PC-3 (cell line): Measurements from ENCODE around the gene ACAD10. TPM values are rescaled to one million over a fixed set of nuclear protein-coding genes. Genes with fewer than 3 reads are reported as not detected.

Source experiments
- ATAC-seq: fragments of 200-7000 bp; cut with Tn5 transposase; 2 replicates; pipeline ENCODE4 v1.9.1; 2020; ENCODE audit warnings: mild to moderate bottlenecking, moderate library complexity
- BruUV-seq: library from RNA; stranded (reverse); fragments of 400-500 nt; replicated peaks from 2 replicates; lab custom pipeline; 2021; lab: Mats Ljungman, UMichigan
- CTCF ChIA-PET: fragments of 300-600 bp; sonication (Branson Sonifier 250); formaldehyde crosslinking; loops from one replicate; lab custom pipeline; 2022; ENCODE audit warnings: antibody characterized with exemption; lab: Charles Lee
- POLR2A ChIA-PET: fragments of 300-600 bp; sonication (Branson Sonifier 250); formaldehyde crosslinking; loops from one replicate; lab custom pipeline; 2022; ENCODE audit warnings: antibody characterized with exemption; ENCODE audit not compliant: unreplicated experiment; lab: Charles Lee
- DNase-seq: peaks from one replicate; pipeline ENCODE4 v3.0.0-alpha.2; 2015
- H2AFZ ChIP-seq: fragments of 300-600 bp; sonication (generic); 2 replicates; pipeline ENCODE4 v1.6.0; 2016; ENCODE audit warnings: antibody characterized with exemption, low read length
- H3F3A ChIP-seq: fragments of 300-600 bp; sonication (generic); one replicate; pipeline ENCODE4 v1.6.0; 2017; ENCODE audit warnings: antibody characterized with exemption, low read length, control low read depth, mild to moderate bottlenecking; ENCODE audit not compliant: unreplicated experiment
- H3K27ac ChIP-seq: fragments of 300-600 bp; sonication (generic); 2 replicates; pipeline ENCODE4 v1.5.1; 2016; ENCODE audit warnings: mild to moderate bottlenecking, low read length
- H3K27me3 ChIP-seq: fragments of 300-600 bp; sonication (generic); 2 replicates; pipeline ENCODE4 v1.6.1; 2016; ENCODE audit warnings: low read length, mixed read lengths
- H3K36me3 ChIP-seq: fragments of 300-600 bp; sonication (generic); 2 replicates; pipeline ENCODE4 v1.6.1; 2016; ENCODE audit warnings: low read depth, mixed run types, low read length, mixed read lengths
- H3K4me1 ChIP-seq: fragments of 300-600 bp; sonication (generic); 2 replicates; pipeline ENCODE4 v1.5.1; 2016; ENCODE audit warnings: low read length; ENCODE audit not compliant: insufficient read depth
- H3K4me2 ChIP-seq: fragments of 300-600 bp; sonication (generic); 2 replicates; pipeline ENCODE4 v1.6.0; 2016; ENCODE audit warnings: low read length
- H3K4me3 ChIP-seq: fragments of 300-600 bp; sonication (generic); 2 replicates; pipeline ENCODE4 v1.5.1; 2016; ENCODE audit warnings: mild to moderate bottlenecking, low read length, mixed read lengths
- H3K79me2 ChIP-seq: fragments of 300-600 bp; sonication (generic); 2 replicates; pipeline ENCODE4 v1.6.1; 2017; ENCODE audit warnings: low read length, mixed read lengths
- H3K9ac ChIP-seq: fragments of 300-600 bp; sonication (generic); 2 replicates; pipeline ENCODE4 v1.6.0; 2016; ENCODE audit warnings: mild to moderate bottlenecking, low read length
- H3K9me2 ChIP-seq: fragments of 300-600 bp; sonication (generic); replicated peaks from 2 replicates; pipeline ENCODE4 v1.6.1; 2016; ENCODE audit warnings: mixed run types, low read length, mixed read lengths
- H3K9me3 ChIP-seq: fragments of 300-600 bp; sonication (generic); 2 replicates; pipeline ENCODE4 v1.6.1; 2016; ENCODE audit warnings: low read length, mixed read lengths
- H4K20me1 ChIP-seq: fragments of 300-600 bp; sonication (generic); 2 replicates; pipeline ENCODE4 v1.6.1; 2016; ENCODE audit warnings: low read length, mixed read lengths
- CTCF ChIP-seq: fragments of 300-600 bp; sonication (generic); conservative IDR thresholded peaks from 2 replicates; pipeline ENCODE4 v1.5.1; 2017; ENCODE audit warnings: antibody characterized with exemption, low read depth, mild to moderate bottlenecking, low read length
- EZH2 ChIP-seq: fragments of 300-600 bp; sonication (generic); IDR thresholded peaks from one replicate; pipeline ENCODE4 v1.6.1; 2017; ENCODE audit warnings: antibody characterized with exemption, mild to moderate bottlenecking, low read length; ENCODE audit not compliant: unreplicated experiment
- EZH2phosphoT487 ChIP-seq: fragments of 300-600 bp; sonication (generic); IDR thresholded peaks from 2 replicates; pipeline ENCODE4 v1.6.1; 2018; ENCODE audit warnings: mild to moderate bottlenecking, antibody characterized with exemption, low read length, borderline replicate concordance
- intact Hi-C: fragments of 100-400 bp; cut with micrococcal nuclease; formaldehyde crosslinking; loops from 2 replicates; pipeline ENCODE4 v1.9.0; 2023
- total RNA-seq: library from RNA; depleted of rRNA; stranded (reverse); fragments of >200 nt; gene quantifications from 2 replicates; pipeline ENCODE4 v1.2.3, GENCODE V29; 2014

The ACAD10 gene
- total RNA-seq, 1 experiment from 2014 or later, result 27.4 TPM

GRCh38 chr12:111757361-111758119 lies 71.7 kb downstream of the ACAD10 start:
- BruUV-seq, result no TSS peak
- H3K4me1 ChIP-seq, result no peaks in the 10 kb centered on the region
- no peaks in the 10 kb centered on the region for H4K20me1 ChIP-seq
- H3K79me2 ChIP-seq, result no peaks in the 10 kb centered on the region
- no peaks in the 10 kb centered on the region for H3F3A ChIP-seq
- H3K27ac ChIP-seq, result no peak overlapping the region
- DNase-seq, result no peak
- H3K9ac ChIP-seq, result no peak overlapping the region
- POLR2A ChIA-PET, result no interaction called here
- H3K4me2 ChIP-seq, result no peak overlapping the region
- no peaks in the 10 kb centered on the region for H3K9me2 ChIP-seq
- H3K9me3 ChIP-seq, result no peaks in the 10 kb centered on the region
- intact Hi-C loops, result no loop called here
- H3K36me3 ChIP-seq, result 0 out of 2 replicates have a peak, but pooled peaks cover 3% of the 10 kb centered on the region
- CTCF ChIA-PET, result no interaction called here
- H3K4me3 ChIP-seq, result no peak overlapping the region
- ATAC-seq, result no peak
- H2AFZ ChIP-seq, result no peak overlapping the region
- no peak for TF ChIP-seq EZH2
- TF ChIP-seq CTCF, result no peak
- TF ChIP-seq EZH2phosphoT487, result no peak
- no peaks in the 10 kb centered on the region for H3K27me3 ChIP-seq

GRCh38 chr12:111758120-111758561 lies 72.3 kb downstream of the ACAD10 start:
- H3K79me2 ChIP-seq, result no peaks in the 10 kb centered on the region
- no peak for DNase-seq
- H4K20me1 ChIP-seq, result no peaks in the 10 kb centered on the region
- no peaks in the 10 kb centered on the region for H3F3A ChIP-seq
- H2AFZ ChIP-seq, result no peak overlapping the region
- ChIA-PET CTCF (no interaction called here), POLR2A (no interaction called here)
- H3K4me2 ChIP-seq, result no peak overlapping the region
- no peaks in the 10 kb centered on the region for H3K9me3 ChIP-seq
- no peaks in the 10 kb centered on the region for H3K27me3 ChIP-seq
- intact Hi-C loops, result no loop called here
- no peak for TF ChIP-seq EZH2phosphoT487
- no peak for TF ChIP-seq EZH2
- no peak for TF ChIP-seq CTCF
- ATAC-seq, result no peak
- H3K4me1 ChIP-seq, result no peaks in the 10 kb centered on the region
- H3K36me3 ChIP-seq, result 0 out of 2 replicates have a peak, but pooled peaks cover 3% of the 10 kb centered on the region
- H3K9ac ChIP-seq, result no peak overlapping the region
- no peaks in the 10 kb centered on the region for H3K9me2 ChIP-seq
- no peak overlapping the region for H3K4me3 ChIP-seq
- BruUV-seq, result no TSS peak
- H3K27ac ChIP-seq, result no peak overlapping the region

GRCh38 chr12:111759271-111759670 lies 73.4 kb downstream of the ACAD10 start:
- Histone ChIP-seq H3K4me3 (no peak overlapping the region), H3K79me2 (no peaks in the 10 kb centered on the region), H3K27ac (no peak overlapping the region), H3K27me3 (no peaks in the 10 kb centered on the region), H3K9me3 (no peaks in the 10 kb centered on the region), H2AFZ (no peak overlapping the region), H3K9me2 (no peaks in the 10 kb centered on the region), H3K4me2 (no peak overlapping the region), H3K4me1 (no peaks in the 10 kb centered on the region), H3F3A (no peaks in the 10 kb centered on the region), H3K9ac (no peak overlapping the region), H4K20me1 (no peaks in the 10 kb centered on the region), H3K36me3 (0 out of 2 replicates have a peak, but pooled peaks cover 3% of the 10 kb centered on the region)
- ATAC-seq (no peak), DNase-seq (no peak)
- CTCF ChIA-PET, result no interaction called here
- no TSS peak for BruUV-seq
- POLR2A ChIA-PET, result no interaction called here
- no peak for TF ChIP-seq EZH2
- TF ChIP-seq CTCF, result no peak
- TF ChIP-seq EZH2phosphoT487, result no peak
- intact Hi-C loops, result no loop called here
